Measurements from ENCODE around the gene SCN10A.
A peak's percentile ranks its signal among the peaks of the same experiment; 100 is the strongest.

SCN10A gene

GRCh38 chr3:38650248-38650951 is 165.6 kb downstream of the SCN10A start:
- no peak for DNase-seq

GRCh38 chr3:38649500-38650247 is 166.3 kb downstream of the SCN10A start, which contains the start of gene SCN5A:
TSS of gene SCN5A (minus strand) at chr3:38649687. CDS start at chr3:38633307, 16,380 bp downstream.
- DNase-seq = peak; percentile 11

DNA sequence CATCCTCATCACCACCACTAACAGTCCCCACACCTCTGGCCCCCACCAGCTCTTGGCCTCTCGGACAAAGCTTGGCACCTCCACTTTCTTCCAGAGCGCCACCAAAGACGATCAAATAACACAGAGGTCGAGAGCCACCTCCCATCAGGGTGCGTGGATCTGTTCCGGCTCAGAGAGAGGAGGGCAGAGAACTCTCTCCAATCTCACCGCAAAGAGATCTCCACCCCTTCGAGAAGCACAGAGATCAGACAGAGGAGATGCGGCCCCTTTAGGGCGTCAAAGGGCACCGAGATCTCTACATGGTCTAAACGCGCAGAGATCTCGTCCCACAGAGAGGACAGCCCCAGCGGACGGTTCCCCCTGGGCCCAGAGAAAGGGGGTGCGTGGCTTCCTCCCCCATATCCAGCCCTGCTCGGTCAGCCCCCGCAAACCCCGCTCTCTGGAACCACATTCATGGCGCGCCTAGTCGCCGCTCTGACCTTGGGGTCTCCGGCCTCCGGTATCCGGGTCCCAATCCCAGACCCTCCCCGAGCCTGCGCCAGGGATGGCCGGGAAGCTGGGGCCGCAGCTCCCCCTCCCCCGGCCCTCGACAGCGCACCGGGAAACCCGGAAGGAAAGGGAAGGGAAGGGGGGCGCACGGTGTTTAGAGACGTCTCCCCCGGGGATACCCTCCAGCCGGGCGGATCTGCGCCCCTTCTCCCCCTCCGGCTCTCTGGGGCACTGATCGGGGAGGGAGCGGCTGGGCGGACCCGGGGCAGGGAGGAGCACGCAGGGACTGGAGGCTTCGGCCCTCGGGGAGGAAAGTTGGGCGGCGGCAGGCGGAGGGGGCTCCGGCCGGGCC is 167.1 kb downstream of the SCN10A start:
- no peak for DNase-seq

DNA sequence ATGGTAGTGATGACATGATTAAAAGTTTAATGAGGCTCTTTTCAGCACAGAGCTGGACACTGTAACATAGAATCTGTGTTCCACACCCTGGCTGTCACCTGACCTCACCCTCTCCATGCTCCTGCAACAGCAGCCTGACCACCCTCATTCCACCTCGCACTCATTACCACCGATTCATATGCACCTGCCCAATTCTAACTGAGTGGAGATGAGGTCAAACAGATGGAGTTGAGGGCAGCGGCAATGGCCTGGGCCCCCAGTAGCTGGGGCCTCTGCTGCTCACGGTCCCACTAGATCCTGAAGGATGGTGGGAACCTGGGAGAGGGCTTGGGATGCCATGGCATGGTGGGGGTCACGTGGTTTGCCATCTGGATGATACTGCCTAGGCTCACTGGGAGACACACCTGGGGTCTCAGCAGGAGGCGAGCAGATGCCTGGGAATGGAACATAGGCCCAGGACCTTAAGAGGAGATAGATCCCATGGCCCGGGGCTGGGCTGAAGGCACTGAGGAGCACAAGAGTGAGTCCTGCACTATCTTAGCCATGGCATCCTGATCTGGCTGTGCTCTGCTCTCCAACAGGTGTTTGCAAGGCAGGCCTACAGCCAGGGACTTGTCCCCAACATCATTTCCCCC is 167.9 kb downstream of the SCN10A start:
- no peak for DNase-seq

GRCh38 chr3:38647217-38647970 is 168.6 kb downstream of the SCN10A start:
- DNase-seq = no peak
